ENCODE results near the gene TIA1. TPM values are rescaled to one million over a fixed set of nuclear protein-coding genes. Genes with fewer than 3 reads are reported as not detected.

The TIA1 gene
- total RNA-seq, 3 donors from 2014 or later: 94.4 to 104 (median 99.8) TPM

Other genes starting within 250 kb of the TIA1 start
- 100 to 1,000 TPM; 427 to 493 (median 462) TPM for gene PCBP1, start 161.2 kb downstream of the TIA1 start, total RNA-seq
- 10 to 100 TPM; 16.7 to 20.1 (median 18.5) TPM for gene C2orf42, start 57.6 kb downstream of the TIA1 start, total RNA-seq
- 10 to 100 TPM in 1 of 3 donors, 1 to 10 TPM in 2; 7.5 to 11.6 (median 8.1) TPM for gene PCYOX1, start 9.5 kb upstream of the TIA1 start, total RNA-seq
- 100 to 1,000 TPM; 427 to 446 (median 435) TPM for gene SNRPG, start 45.1 kb upstream of the TIA1 start, total RNA-seq
- 100 to 1,000 TPM; 107 to 140 (median 117) TPM for gene FAM136A, start 53.4 kb upstream of the TIA1 start, total RNA-seq